A172 (cell line): ENCODE measurements around the gene GFRA1. TPM values are rescaled to one million over a fixed set of nuclear protein-coding genes. Genes with fewer than 3 reads are reported as not detected.
"Not testable (repeated sequence)": the region's sequence is repeated elsewhere in the genome, so short reads cannot be mapped to it uniquely, and the experiment has no call there.

Experiments
- DNase-seq: peaks from one replicate; pipeline ENCODE4 v3.0.0-alpha.2; 2015; ENCODE audit warnings: low spot score
- total RNA-seq: library from RNA; depleted of rRNA; stranded (reverse); fragments of >200 nt; shearing (Covaris generic); gene quantifications from 2 replicates; pipeline ENCODE4 v1.2.3, GENCODE V29; 2014

The GFRA1 gene
- total RNA-seq, 1 experiment from 2014 or later = 21.3 TPM

- no peak for DNase-seq
Observed at GRCh38 chr10:116067825-116068224, 205.2 kb downstream of the GFRA1 start.

- no peak for DNase-seq
Observed at GRCh38 chr10:116063107-116063506, 209.9 kb downstream of the GFRA1 start.

- DNase-seq = no peak
Observed at GRCh38 chr10:116060864-116061263, 212.1 kb downstream of the GFRA1 start.

GRCh38 chr10:116059320-116059719 is 213.7 kb downstream of the GFRA1 start:
- DNase-seq = no peak

GRCh38 chr10:116056445-116057293 is 216.3 kb downstream of the GFRA1 start:
- DNase-seq = no peak

GRCh38 chr10:116055917-116056252 is 217.1 kb downstream of the GFRA1 start:
- no peak for DNase-seq

- DNase-seq = no peak
Observed at GRCh38 chr10:116055252-116055916, 217.6 kb downstream of the GFRA1 start.

GRCh38 chr10:116053910-116054309 is 219.1 kb downstream of the GFRA1 start:
- peak; percentile 69 for DNase-seq

- not testable (repeated sequence) for DNase-seq
Observed at GRCh38 chr10:116053009-116053730, 219.8 kb downstream of the GFRA1 start.

GRCh38 chr10:116052522-116052921 is 220.5 kb downstream of the GFRA1 start:
- DNase-seq = not testable (repeated sequence)

GRCh38 chr10:116049974-116050304 is 223.1 kb downstream of the GFRA1 start:
- DNase-seq = no peak

GRCh38 chr10:116049158-116049973 is 223.6 kb downstream of the GFRA1 start:
- DNase-seq = no peak

- no peak for DNase-seq
Observed at GRCh38 chr10:116045366-116046356, 227.3 kb downstream of the GFRA1 start.

- peak; percentile 34 for DNase-seq
Observed at GRCh38 chr10:116044801-116045248, 228.2 kb downstream of the GFRA1 start.

- no peak for DNase-seq
Observed at GRCh38 chr10:116043861-116044260, 229.1 kb downstream of the GFRA1 start.

GRCh38 chr10:116043304-116043703 is 229.7 kb downstream of the GFRA1 start:
- DNase-seq = no peak

- DNase-seq = no peak
Observed at GRCh38 chr10:116041948-116042347, 231.1 kb downstream of the GFRA1 start.

GRCh38 chr10:116039612-116040011 is 233.4 kb downstream of the GFRA1 start:
- no peak for DNase-seq

GRCh38 chr10:116038259-116038658 is 234.7 kb downstream of the GFRA1 start:
- DNase-seq = no peak

- DNase-seq = not testable (repeated sequence)
Observed at GRCh38 chr10:116035406-116035805, 237.6 kb downstream of the GFRA1 start.
